Spleen (tissue), 11 donors: ENCODE results near the gene MAGEH1. TPM values are rescaled to one million over a fixed set of nuclear protein-coding genes. Genes with fewer than 3 reads are reported as not detected.
A peak's percentile ranks its signal among the peaks of the same experiment; 100 is the strongest.

Experiments used
- DNase-seq: peaks from one replicate; pipeline ENCODE4 v3.0.0-alpha.2; 2020
- H3K27ac ChIP-seq, 8 donors: fragments of 200-600 bp; sonication (generic) in 7 of 8; 1 replicate in 4 of 8; 2 replicates in 4 of 8; pipeline versions ENCODE4 v1.5.0 to v1.8.0; 2016 to 2021; ENCODE audit warnings: inconsistent platforms in 4 of 8, mild to moderate bottlenecking in 4 of 8, moderate library complexity in 1 of 8
- H3K27me3 ChIP-seq, 7 donors: fragments of 200-600 bp; sonication (generic) in 6 of 7; replicated peaks in 1 of 7; 1 replicate in 4 of 7; 2 replicates in 3 of 7; pipeline versions ENCODE4 v1.5.0 to v1.8.0; 2016 to 2021; ENCODE audit warnings: inconsistent platforms in 3 of 7, mild to moderate bottlenecking in 1 of 7
- H3K36me3 ChIP-seq, 6 donors: fragments of 200-600 bp; sonication (generic) in 5 of 6; 1 replicate in 4 of 6; 2 replicates in 2 of 6; pipeline versions ENCODE4 v1.5.0 to v1.8.0; 2016 to 2021; ENCODE audit warnings: inconsistent platforms in 2 of 6
- H3K4me1 ChIP-seq, 6 donors: fragments of 200-600 bp; sonication (generic) in 5 of 6; 1 replicate in 3 of 6; 2 replicates in 3 of 6; pipeline versions ENCODE4 v1.5.0 to v1.8.0; 2016 to 2021; ENCODE audit warnings: inconsistent platforms in 3 of 6
- H3K4me3 ChIP-seq, 8 donors: fragments of 200-600 bp; sonication (generic) in 7 of 8; 1 replicate in 4 of 8; 2 replicates in 4 of 8; pipeline versions ENCODE4 v1.5.0 to v1.8.0; 2016 to 2021; ENCODE audit warnings: inconsistent platforms in 4 of 8, mild to moderate bottlenecking in 4 of 8, moderate library complexity in 2 of 8
- H3K9me3 ChIP-seq, 8 donors: fragments of 200-600 bp; sonication (generic) in 7 of 8; 1 replicate in 4 of 8; 2 replicates in 4 of 8; pipeline versions ENCODE4 v1.5.0 to v1.8.0; 2016 to 2021; ENCODE audit warnings: inconsistent platforms in 4 of 8
- POLR2A ChIP-seq, 3 donors: fragments of 450-650 bp; IDR thresholded peaks; one replicate each; pipeline ENCODE4 v1.5.1; 2017; ENCODE audit warnings: antibody characterized with exemption in 3 of 3, mild to moderate bottlenecking in 1 of 3
- POLR2AphosphoS5 ChIP-seq, 3 donors: sonication (generic); formaldehyde crosslinking; IDR thresholded peaks; one replicate each; pipeline ENCODE4 v1.5.1; 2017; ENCODE audit warnings: antibody characterized with exemption in 3 of 3
- WGBS, 5 donors: extraction: QIAGEN DNeasy Blood & Tissue Kit in 3 of 5; methylation state at CpG; one replicate each; pipeline versions ENCODE4 v1.1.5 to v1.1.7; 2013 to 2018; 5-methylcytosine and 5-hydroxymethylcytosine counted together
- intact Hi-C: fragments of 100-400 bp; cut with DNase I; formaldehyde crosslinking; loops from one replicate; pipeline ENCODE4 v1.15.0; 2023; ENCODE audit warnings: low total_unique reads
- microRNA-seq, 3 donors: library from miRNA; unstranded; fragments of <30 nt; microRNA quantifications; one replicate each; pipeline versions ENCODE4 to v1.1.0, GENCODE V29; 2019 to 2020
- polyA plus RNA-seq, 3 donors: library from polyadenylated mRNA; stranded (reverse); fragments of 200-250 nt; gene quantifications; one replicate each; pipeline ENCODE4 v1.2.1, GENCODE V29; 2013
- small RNA-seq, 4 donors: library from RNA; depleted of rRNA; stranded (forward); fragments of <200 nt; gene quantifications; one replicate each; pipeline ENCODE3, GENCODE V24; 2016
- total RNA-seq, 7 donors: library from RNA; depleted of rRNA in 3 of 7; stranded (reverse); fragments of >200 nt in 3 of 7; fragmentation: NEBNext Ultra II Directional in 4 of 7; extraction: Animal tissue kit (Norgen Biotek cat#: 25700) in 4 of 7; gene quantifications; one replicate each; pipeline versions ENCODE4 v1.1.0 to v1.2.1, GENCODE V29; 2016 to 2021
- TF ChIP-seq, protein P1 (sequence below), 11 experiments: fragments of 200-600 bp in 7 of 11; fragments of 450-650 bp in 4 of 11; sonication (generic) in 4 of 11; IDR thresholded peaks in 8 of 11; conservative IDR thresholded peaks in 3 of 11; 1 replicate in 7 of 11; 2 replicates in 4 of 11; pipeline versions ENCODE4 v1.4.0 to v1.8.0; 2016 to 2021; ENCODE audit warnings: antibody characterized with exemption in 11 of 11, inconsistent platforms in 4 of 11, mild to moderate bottlenecking in 1 of 11
- donor health status: healthy with polysubstance abuse.
- donor health status: DM: no; HTN: no; CAD: no; lungs with moderate emphysema.
- donor health status: DM: no; HTN: no; CAD: no.
- donor health status: Bipolar disorder and iron deficiency.
- donor health status: healthy.
- donor health status: DM: no; HTN: no; CAD: no.
- donor health status: DM: yes; HTN: yes; CAD: no.

The MAGEH1 gene
- total and polyA plus RNA-seq, 10 donors, result 13.4 to 29.1 (median 23.0) TPM

DNA sequence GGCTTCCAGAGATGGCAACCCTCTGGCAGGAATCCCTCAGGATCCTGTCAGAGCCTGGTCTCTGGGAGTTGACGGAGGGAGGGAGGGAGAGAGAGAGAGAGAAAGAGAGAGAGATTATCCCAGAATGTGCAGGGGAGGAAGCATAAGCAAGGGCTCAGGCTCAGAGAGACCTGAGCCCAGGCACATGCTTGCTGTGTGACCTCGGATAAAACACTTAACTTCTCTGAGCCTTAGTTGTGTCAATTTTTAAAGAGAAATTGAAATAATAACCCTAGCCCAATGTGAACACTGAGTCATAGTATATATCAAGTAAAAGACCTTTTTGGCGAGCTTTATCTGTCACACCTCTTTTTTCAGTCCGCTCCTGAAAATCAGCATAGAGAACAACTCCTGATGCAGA is 38.2 kb downstream of the MAGEH1 start:
- H3K9me3 ChIP-seq, result no peaks in the 10 kb centered on the region
- no peak for TF ChIP-seq POLR2A (IDR thresholded peaks at IDR 0.05)
- TF ChIP-seq, protein P1, sequence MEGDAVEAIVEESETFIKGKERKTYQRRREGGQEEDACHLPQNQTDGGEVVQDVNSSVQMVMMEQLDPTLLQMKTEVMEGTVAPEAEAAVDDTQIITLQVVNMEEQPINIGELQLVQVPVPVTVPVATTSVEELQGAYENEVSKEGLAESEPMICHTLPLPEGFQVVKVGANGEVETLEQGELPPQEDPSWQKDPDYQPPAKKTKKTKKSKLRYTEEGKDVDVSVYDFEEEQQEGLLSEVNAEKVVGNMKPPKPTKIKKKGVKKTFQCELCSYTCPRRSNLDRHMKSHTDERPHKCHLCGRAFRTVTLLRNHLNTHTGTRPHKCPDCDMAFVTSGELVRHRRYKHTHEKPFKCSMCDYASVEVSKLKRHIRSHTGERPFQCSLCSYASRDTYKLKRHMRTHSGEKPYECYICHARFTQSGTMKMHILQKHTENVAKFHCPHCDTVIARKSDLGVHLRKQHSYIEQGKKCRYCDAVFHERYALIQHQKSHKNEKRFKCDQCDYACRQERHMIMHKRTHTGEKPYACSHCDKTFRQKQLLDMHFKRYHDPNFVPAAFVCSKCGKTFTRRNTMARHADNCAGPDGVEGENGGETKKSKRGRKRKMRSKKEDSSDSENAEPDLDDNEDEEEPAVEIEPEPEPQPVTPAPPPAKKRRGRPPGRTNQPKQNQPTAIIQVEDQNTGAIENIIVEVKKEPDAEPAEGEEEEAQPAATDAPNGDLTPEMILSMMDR (IDR thresholded peaks at IDR 0.05 in 8 of 11, conservative IDR thresholded peaks at IDR 0.05 in 3 of 11), result no peak
- TF ChIP-seq POLR2AphosphoS5 (IDR thresholded peaks at IDR 0.05), result no peak
- peak overlapping the region; percentile 72 to 92 (median 90) for H3K27ac ChIP-seq
- intact Hi-C loops, result no loop called here
- peaks cover 0 to 18% (median 7%) of the 10 kb centered on the region in 6 donors for H3K4me1 ChIP-seq
- H3K27me3 ChIP-seq, result no peaks in the 10 kb centered on the region
- DNase-seq, result no peak
- 60 to 81% (median 72%) methylated on average over 4 of the region's 4 CpGs for WGBS, 5 donors
- peak overlapping the region in 6 of 8 donors; percentile 49 to 84 (median 64) for H3K4me3 ChIP-seq
- H3K36me3 ChIP-seq, result no peaks in the 10 kb centered on the region

DNA sequence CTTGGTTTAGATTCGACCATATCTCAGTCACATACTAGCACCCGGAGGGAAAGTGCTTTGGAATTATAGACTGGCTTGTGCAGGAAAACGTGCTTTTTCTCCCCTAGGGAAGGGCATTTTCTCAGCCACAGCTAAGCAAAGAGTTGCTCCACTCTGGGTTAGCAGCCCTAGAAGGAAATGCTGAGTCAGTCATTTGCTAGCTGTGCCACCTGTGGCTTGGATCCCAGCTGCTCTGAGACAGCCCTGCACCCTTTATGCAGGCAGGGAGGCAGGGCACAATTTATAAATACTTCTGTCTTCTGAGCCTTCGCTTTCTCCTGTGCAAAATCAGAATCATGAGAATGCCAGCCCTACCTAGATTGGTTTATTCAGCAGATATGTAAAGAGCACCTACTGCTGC is 39.0 kb downstream of the MAGEH1 start:
- peaks cover 0 to 18% (median 7%) of the 10 kb centered on the region in 6 donors for H3K4me1 ChIP-seq
- TF ChIP-seq, protein P1 (IDR thresholded peaks at IDR 0.05 in 8 of 11, conservative IDR thresholded peaks at IDR 0.05 in 3 of 11), result no peak
- TF ChIP-seq POLR2A (IDR thresholded peaks at IDR 0.05) (no peak), POLR2AphosphoS5 (IDR thresholded peaks at IDR 0.05) (no peak)
- WGBS, 5 donors, result 57 to 65% (median 61%) methylated on average over 3 to 4 of the region's 4 CpGs
- H3K27ac ChIP-seq, result no peak overlapping the region
- no peaks in the 10 kb centered on the region for H3K36me3 ChIP-seq
- intact Hi-C loops, result no loop called here
- DNase-seq, result no peak
- no peak overlapping the region for H3K4me3 ChIP-seq
- H3K9me3 ChIP-seq, result no peaks in the 10 kb centered on the region
- H3K27me3 ChIP-seq, result no peaks in the 10 kb centered on the region

Small RNAs within 50 kb of the gene (microRNA-seq; reads per million reads assigned to microRNA genes)
- gene MIR4536-1 (0 reads per million in 3 donors), gene MIR4536-2 (0 reads per million in 3 donors)

Small RNAs within 50 kb of the gene (small RNA-seq; reads per million reads assigned to genes)
- gene MIR4536-2, result 0 reads per million in 4 donors

Other genes with a start within 250 kb of the MAGEH1 start
- gene PAGE5, start 231.8 kb upstream of the MAGEH1 start, total RNA-seq, result not detected
- under 1 TPM in 1 of 3 donors, not detected in 2; 0.50 TPM for gene PAGE5, start 231.8 kb upstream of the MAGEH1 start, polyA plus RNA-seq
- gene PAGE3, start 187.2 kb upstream of the MAGEH1 start, total RNA-seq, result not detected
- not detected for gene PAGE3, start 187.2 kb upstream of the MAGEH1 start, polyA plus RNA-seq
- 1 to 10 TPM; 2.3 to 5.0 (median 2.5) TPM for gene USP51, start 37.7 kb downstream of the MAGEH1 start, total RNA-seq
- gene USP51, start 37.7 kb downstream of the MAGEH1 start, polyA plus RNA-seq, result under 1 TPM; 0.46 to 0.70 (median 0.48) TPM
- gene FOXR2, start 171.3 kb downstream of the MAGEH1 start, total RNA-seq, result not detected
- gene FOXR2, start 171.3 kb downstream of the MAGEH1 start, polyA plus RNA-seq, result not detected